Natural killer cell (primary cell): ENCODE measurements around the gene SERTAD2. TPM values are rescaled to one million over a fixed set of nuclear protein-coding genes. Genes with fewer than 3 reads are reported as not detected.

Experiments used
- ATAC-seq, 3 donors: fragments of 150-1000 bp in 2 of 3; fragments of 200-7000 bp in 1 of 3; cut with Tn5 transposase; 1 replicate in 1 of 3; 2 replicates in 2 of 3; pipeline ENCODE4 v1.10.0; 2021; ENCODE audit warnings: mild to moderate bottlenecking in 2 of 3, moderate library complexity in 2 of 3
- DNase-seq, 2 donors: peaks; one replicate each; pipeline versions ENCODE4 v3.0.0 to v3.0.0-alpha.2; 2013 to 2021; ENCODE audit warnings: mixed read lengths in 1 of 2
- H3K27ac ChIP-seq: one replicate; pipeline ENCODE4 v1.5.1; 2013; ENCODE audit warnings: mild to moderate bottlenecking, low read length
- H3K27me3 ChIP-seq: one replicate; pipeline ENCODE4 v1.6.1; 2013; ENCODE audit warnings: low read length; ENCODE audit not compliant: control insufficient read depth, insufficient read depth
- H3K36me3 ChIP-seq: one replicate; pipeline ENCODE4 v1.6.1; 2013; ENCODE audit warnings: low read length; ENCODE audit not compliant: control insufficient read depth, insufficient read depth
- H3K4me1 ChIP-seq: one replicate; pipeline ENCODE4 v1.6.1; 2013; ENCODE audit warnings: low read length; ENCODE audit not compliant: control insufficient read depth, insufficient read depth
- H3K4me3 ChIP-seq: one replicate; pipeline ENCODE4 v1.5.1; 2013; ENCODE audit warnings: low read length
- H3K9me3 ChIP-seq: one replicate; pipeline ENCODE4 v1.6.1; 2013; ENCODE audit warnings: low read length; ENCODE audit not compliant: control insufficient read depth, insufficient read depth
- H3K27ac Mint-ChIP-seq, 2 donors: one replicate each; pipeline ENCODE4 v1.8.0; 2022; ENCODE audit warnings: mild to moderate bottlenecking in 2 of 2, mixed read lengths in 2 of 2, moderate library complexity in 1 of 2
- H3K27me3 Mint-ChIP-seq, 2 donors: one replicate each; pipeline ENCODE4 v1.8.0; 2022; ENCODE audit warnings: low read depth in 2 of 2, mixed read lengths in 2 of 2
- H3K36me3 Mint-ChIP-seq: one replicate; pipeline ENCODE4 v1.8.0; 2022; ENCODE audit warnings: mixed read lengths
- H3K4me1 Mint-ChIP-seq, 2 donors: one replicate each; pipeline ENCODE4 v1.8.0; 2022; ENCODE audit warnings: mixed read lengths in 2 of 2
- H3K4me3 Mint-ChIP-seq: one replicate; pipeline ENCODE4 v1.8.0; 2022; ENCODE audit warnings: mild to moderate bottlenecking, moderate library complexity, mixed read lengths
- H3K9me3 Mint-ChIP-seq, 2 donors: one replicate each; pipeline ENCODE4 v1.8.0; 2022; ENCODE audit warnings: mixed read lengths in 2 of 2
- WGBS: methylation state at CpG from one replicate; pipeline ENCODE4 v1.1.7; 2013; ENCODE audit warnings: missing lambda C conversion rate; ENCODE audit not compliant: insufficient coverage; 5-methylcytosine and 5-hydroxymethylcytosine counted together
- intact Hi-C: fragments of 100-400 bp; cut with micrococcal nuclease; formaldehyde crosslinking; loops from one replicate; pipeline ENCODE4 v1.14.2; 2022
- total RNA-seq, 4 donors: library from RNA; stranded (reverse); fragments of 120-200 nt in 1 of 4; gene quantifications; one replicate each; pipeline versions ENCODE4 v1.2.3 to v1.2.4, GENCODE V29; 2013 to 2022
- TF ChIP-seq, protein P1 (sequence below): fragments of 200-600 bp; IDR thresholded peaks from one replicate; pipeline ENCODE4 v1.8.0; 2022; ENCODE audit warnings: antibody characterized with exemption

The SERTAD2 gene
- total RNA-seq, 3 donors from 2014 or later (not counting 1 experiment from before 2014, with no cell fraction given): 45.6 to 71.2 (median 55.8) TPM

GRCh38 chr2:64638502-64639120 is 15.1 kb downstream of the SERTAD2 start:
- TF ChIP-seq, protein P1, sequence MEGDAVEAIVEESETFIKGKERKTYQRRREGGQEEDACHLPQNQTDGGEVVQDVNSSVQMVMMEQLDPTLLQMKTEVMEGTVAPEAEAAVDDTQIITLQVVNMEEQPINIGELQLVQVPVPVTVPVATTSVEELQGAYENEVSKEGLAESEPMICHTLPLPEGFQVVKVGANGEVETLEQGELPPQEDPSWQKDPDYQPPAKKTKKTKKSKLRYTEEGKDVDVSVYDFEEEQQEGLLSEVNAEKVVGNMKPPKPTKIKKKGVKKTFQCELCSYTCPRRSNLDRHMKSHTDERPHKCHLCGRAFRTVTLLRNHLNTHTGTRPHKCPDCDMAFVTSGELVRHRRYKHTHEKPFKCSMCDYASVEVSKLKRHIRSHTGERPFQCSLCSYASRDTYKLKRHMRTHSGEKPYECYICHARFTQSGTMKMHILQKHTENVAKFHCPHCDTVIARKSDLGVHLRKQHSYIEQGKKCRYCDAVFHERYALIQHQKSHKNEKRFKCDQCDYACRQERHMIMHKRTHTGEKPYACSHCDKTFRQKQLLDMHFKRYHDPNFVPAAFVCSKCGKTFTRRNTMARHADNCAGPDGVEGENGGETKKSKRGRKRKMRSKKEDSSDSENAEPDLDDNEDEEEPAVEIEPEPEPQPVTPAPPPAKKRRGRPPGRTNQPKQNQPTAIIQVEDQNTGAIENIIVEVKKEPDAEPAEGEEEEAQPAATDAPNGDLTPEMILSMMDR: no peak
- intact Hi-C loops: no loop called here
- H3K36me3 Mint-ChIP-seq: peaks cover 3% of the 10 kb centered on the region
- H3K9me3 ChIP-seq: no peaks in the 10 kb centered on the region
- H3K4me3 ChIP-seq: no peak overlapping the region
- no peaks in the 10 kb centered on the region for H3K27me3 Mint-ChIP-seq
- H3K36me3 ChIP-seq: peaks cover 22% of the 10 kb centered on the region
- peaks cover 58% of the 10 kb centered on the region for H3K4me1 ChIP-seq
- H3K27ac ChIP-seq: no peak overlapping the region
- peak overlapping the region; percentile 80 to 90 for H3K27ac Mint-ChIP-seq
- DNase-seq (no peak), ATAC-seq (no peak)
- H3K4me3 Mint-ChIP-seq: no peak overlapping the region
- WGBS: 100% methylated on average over 2 of the region's 4 CpGs
- H3K27me3 ChIP-seq: no peaks in the 10 kb centered on the region
- H3K9me3 Mint-ChIP-seq: no peaks in the 10 kb centered on the region
- H3K4me1 Mint-ChIP-seq: peaks cover 66 to 72% of the 10 kb centered on the region in 2 donors

DNA sequence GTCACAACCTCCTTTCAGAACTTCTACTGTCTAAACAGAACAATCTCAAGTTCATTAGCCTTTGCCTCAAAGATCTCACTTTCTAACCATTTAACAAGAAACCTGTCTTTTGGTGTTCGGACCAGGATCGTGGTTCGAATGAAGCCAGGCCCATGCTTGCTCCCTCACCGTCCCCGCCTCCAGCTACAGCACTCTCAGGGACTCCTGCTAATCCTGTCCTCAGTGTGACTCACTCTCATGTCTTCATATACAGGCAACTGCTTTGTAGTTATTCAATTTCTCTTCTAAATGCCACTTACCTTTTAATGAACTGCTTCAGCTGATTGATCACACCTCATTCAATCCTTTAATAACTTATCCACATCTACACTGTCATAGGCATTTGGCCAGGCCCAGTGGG is 15.8 kb downstream of the SERTAD2 start:
- intact Hi-C loops: no loop called here
- peaks cover 51% of the 10 kb centered on the region for H3K4me1 ChIP-seq
- DNase-seq (no peak), ATAC-seq (no peak)
- TF ChIP-seq, protein P1: no peak
- H3K4me3 Mint-ChIP-seq: no peak overlapping the region
- no peaks in the 10 kb centered on the region for H3K9me3 Mint-ChIP-seq
- peaks cover 62 to 68% of the 10 kb centered on the region in 2 donors for H3K4me1 Mint-ChIP-seq
- H3K27me3 Mint-ChIP-seq: no peaks in the 10 kb centered on the region
- peaks cover 10% of the 10 kb centered on the region for H3K36me3 Mint-ChIP-seq
- no peaks in the 10 kb centered on the region for H3K9me3 ChIP-seq
- H3K4me3 ChIP-seq: no peak overlapping the region
- 94% methylated on average over 5 of the region's 5 CpGs for WGBS
- H3K27ac Mint-ChIP-seq: peak overlapping the region; percentile 80 to 90
- peak overlapping the region; percentile 70 for H3K27ac ChIP-seq
- peaks cover 25% of the 10 kb centered on the region for H3K36me3 ChIP-seq
- no peaks in the 10 kb centered on the region for H3K27me3 ChIP-seq

DNA sequence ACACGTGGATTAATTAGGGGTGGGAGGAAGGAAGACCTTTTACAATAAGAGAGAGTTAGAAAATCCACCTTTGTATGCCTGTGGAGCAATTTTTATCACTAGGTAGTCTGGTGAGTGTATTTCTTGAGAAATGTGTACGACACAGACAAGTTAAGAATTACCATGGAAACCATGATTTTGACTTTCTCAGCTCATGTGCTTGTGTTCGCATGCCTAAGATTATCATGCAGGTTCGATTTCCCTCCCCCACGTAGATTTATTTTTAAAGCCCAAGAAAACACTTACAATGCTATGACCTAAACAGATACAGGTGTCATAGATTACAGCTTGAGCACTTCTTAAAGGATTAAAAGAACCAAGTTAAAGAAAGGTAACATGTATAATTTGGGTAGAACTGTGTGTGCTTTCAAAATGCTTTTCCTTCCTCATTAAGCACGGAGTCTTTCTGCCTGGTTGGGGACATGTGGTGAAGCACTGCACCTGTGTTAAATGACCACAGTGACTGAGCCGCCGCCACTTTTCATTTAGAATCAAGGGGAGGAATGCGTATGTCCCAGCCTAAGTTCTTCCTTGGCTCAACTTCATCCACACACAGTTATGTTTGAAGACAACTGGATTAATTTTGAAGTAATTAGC is 16.6 kb downstream of the SERTAD2 start:
- Histone ChIP-seq H3K4me1 (peaks cover 44% of the 10 kb centered on the region), H3K4me3 (no peak overlapping the region)

More for the DNA sequence above, 16.6 kb downstream of the SERTAD2 start:
- ATAC-seq: peak; percentile 31 to 44 (median 36)
- peaks cover 25% of the 10 kb centered on the region for H3K36me3 ChIP-seq
- no peaks in the 10 kb centered on the region for H3K27me3 Mint-ChIP-seq
- no peaks in the 10 kb centered on the region for H3K27me3 ChIP-seq
- peak overlapping the region; percentile 70 for H3K27ac ChIP-seq
- H3K27ac Mint-ChIP-seq: peak overlapping the region; percentile 80 to 90
- WGBS: 33% methylated on average over 8 of the region's 9 CpGs
- peak overlapping the region; percentile 62 for H3K4me3 Mint-ChIP-seq
- no peaks in the 10 kb centered on the region for H3K9me3 ChIP-seq
- intact Hi-C loops: no loop called here
- TF ChIP-seq, protein P1: no peak
- H3K36me3 Mint-ChIP-seq: peaks cover 12% of the 10 kb centered on the region
- no peaks in the 10 kb centered on the region for H3K9me3 Mint-ChIP-seq
- peaks cover 58 to 62% of the 10 kb centered on the region in 2 donors for H3K4me1 Mint-ChIP-seq
- DNase-seq: peak in 1 of 2 donors; percentile 42
